Suppressor macrophage treated with lipopolysaccharide for 1 hour (primary cell): ENCODE data around the gene GNG13.
"Not testable (repeated sequence)": the region's sequence is repeated elsewhere in the genome, so short reads cannot be mapped to it uniquely, and the experiment has no call there.

Experiments used
- DNase-seq, 3 donors: peaks; one replicate each; pipeline ENCODE4 v3.0.0-alpha.2; 2020 to 2022

The GNG13 gene

DNA sequence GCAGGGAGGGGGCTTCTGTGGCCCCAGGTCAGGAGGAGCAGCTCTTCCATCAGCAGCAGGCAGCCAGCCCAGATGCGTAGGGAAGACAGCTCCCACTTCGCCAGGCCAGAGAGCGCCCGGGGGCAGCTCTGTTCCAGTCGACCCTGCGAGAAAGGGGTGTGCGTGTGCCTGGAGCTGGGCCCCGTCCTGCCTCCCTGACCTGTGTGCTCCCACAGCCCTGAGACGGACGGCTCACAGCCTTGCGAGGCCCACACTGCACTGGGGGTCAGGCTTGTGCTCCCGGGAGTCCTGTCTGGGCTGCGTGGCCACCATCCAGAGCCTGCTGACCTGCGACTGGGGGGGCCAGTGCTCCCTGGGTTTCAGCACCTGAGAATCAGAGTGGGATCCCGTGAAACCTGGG lies 40.5 kb downstream of the GNG13 start:
- no peak for DNase-seq

DNA sequence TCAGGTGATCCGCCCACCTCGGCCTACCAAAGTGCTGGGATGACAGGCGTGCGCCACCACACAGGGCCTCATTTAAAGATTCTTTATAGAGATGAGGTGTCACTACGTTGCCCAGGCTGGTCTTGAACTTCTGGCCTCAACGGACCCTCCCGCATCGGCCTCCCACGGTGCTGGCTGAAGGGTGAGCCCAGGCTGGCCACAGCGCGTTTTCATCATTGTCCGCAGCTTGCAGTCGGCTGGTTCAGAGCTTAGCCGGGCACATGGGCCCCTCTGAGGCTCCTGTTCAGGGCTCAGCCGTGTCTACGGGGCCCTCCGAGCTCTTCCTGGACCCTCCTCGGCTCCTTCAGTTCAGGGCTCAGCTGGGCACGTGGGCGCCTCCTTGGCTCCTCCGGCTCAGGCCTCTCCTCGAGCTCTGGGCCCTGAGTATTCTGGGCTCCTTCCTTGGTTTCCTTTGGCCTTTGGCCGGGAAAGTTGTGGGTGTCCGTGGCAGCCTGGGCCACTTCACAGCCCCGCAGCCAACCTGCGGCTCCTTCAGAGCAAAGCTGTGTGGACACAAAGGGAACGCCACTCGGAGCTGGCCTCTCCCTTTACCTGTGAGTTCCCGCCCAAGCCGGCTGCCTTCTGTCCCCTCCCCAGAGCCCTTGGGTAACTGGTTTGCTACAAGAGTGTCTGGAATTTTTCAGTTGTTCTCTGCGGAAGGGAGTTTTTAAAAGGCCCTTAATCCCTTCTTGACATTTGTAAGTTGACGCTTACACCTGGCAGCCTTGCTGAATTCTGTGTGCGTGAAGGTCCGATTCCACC lies 41.2 kb downstream of the GNG13 start:
- DNase-seq: no peak

DNA sequence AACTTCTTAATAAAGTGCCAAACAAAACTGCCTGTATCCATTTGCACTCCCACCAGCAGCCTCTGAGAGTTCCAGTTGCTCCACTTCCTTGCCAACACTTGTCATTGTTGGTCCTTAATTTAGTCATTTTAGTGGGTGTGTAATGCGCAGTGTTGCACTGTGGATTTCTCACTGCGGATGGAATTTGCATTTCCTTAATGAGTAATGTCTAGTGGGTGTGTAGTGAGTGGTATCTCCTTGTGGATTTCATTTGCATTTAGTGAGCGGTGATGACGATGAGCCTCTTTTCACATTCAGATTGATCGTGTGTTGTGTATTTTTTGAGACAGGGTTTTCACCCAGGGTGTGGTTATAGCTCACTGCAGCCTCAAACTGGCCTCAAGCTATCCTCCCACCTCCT lies 44.1 kb downstream of the GNG13 start:
- peak; percentile 14 to 64 (median 44) for DNase-seq

DNA sequence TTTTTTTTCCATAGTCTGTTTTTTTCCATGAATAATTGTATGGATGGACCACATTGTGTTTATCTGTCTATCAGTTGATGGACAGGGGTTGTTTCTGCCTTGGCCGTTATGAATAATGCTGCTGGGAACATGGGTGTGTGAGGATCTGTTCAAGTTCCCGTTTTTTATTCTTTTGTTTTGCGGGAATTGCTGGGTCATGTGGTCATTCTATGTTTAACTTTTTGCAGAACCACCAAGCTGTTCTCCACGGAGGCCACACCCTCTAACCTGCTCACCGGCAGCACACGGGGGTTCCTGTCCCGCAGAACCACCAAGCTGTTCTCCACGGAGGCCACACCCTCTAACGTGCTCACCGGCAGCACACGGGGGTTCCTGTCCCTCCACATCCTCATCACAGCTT lies 45.9 kb downstream of the GNG13 start:
- DNase-seq: peak; percentile 61 to 73 (median 72)

DNA sequence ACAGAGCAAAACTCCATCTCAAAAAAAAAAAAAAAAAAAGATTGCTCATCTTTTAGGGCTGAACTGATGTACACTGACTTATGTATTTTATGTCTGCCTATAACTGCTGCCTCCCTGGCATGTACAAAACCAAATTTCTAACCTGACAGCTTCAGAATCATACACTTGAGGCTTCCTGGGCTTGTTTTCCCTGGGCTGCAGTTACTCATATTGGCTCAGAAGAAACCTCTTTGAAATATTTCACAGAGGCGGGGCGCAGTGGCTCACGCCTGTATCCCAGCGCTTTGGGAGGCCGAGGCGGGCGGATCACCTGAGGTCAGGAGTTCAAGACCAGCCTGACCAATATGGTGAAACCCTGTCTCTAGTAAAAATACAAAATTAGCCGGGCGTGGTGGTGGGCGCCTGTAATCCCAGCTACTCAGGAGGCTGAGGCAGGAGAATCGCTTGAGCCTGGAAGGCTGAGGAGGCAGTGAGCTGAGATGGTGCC lies 46.4 kb downstream of the GNG13 start:
- DNase-seq: not testable (repeated sequence)

DNA sequence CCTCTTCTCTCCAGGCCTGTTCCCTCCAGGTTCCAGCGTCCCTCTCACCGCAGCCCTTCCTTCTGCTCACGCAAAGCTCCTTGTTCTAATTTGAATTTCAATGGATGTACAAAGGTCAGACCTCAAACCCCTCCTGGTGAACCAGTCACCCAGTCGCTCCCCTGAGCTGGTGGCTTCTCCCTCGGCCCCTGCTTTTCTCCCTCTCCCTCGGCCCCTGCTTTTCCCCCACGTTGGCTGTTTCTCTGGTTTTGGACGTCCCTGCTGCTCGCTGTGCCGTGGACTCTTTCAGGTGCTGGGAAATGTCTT lies 48.6 kb downstream of the GNG13 start:
- DNase-seq: no peak

DNA sequence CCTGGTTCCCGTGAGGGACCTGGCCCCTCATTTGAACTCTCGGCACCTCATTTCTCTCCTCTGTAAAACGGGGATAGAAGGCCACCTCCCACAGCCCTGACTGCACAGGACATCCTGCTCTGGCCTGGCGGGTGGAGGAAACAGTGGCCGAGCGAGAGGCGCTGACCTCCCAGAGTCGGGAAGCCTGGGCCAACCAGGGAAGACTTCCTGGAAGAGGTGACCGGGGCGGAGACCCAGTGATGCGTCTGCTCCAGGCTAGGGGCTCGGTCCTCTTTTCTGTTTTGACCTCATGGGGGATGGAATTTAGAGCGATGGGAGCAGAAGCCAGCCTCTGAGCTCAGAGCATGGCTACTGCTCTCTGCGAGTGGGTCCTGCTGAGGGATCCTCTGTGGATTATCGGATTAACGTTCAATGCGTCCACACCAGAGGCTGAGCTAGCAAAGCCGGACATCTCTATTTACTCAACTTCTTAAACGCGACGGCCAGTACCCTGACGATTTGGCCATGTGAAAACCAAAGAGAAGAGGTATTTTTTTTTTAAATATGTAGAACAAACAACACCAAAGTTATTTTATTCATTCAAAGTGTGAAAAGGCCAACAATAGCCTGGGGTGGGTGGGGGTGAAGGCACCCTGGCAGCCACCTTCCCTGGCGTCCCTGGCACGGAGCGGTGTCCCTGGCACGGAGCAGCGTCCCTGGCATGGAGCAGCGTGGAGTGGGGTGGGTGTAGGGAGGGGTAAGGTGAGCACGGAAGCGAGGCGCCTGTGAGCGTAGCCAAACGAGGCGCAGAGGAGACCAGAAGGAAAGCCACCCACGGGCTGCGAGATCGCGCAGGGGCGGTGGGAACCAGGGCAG lies 49.2 kb downstream of the GNG13 start:
- DNase-seq: no peak

DNA sequence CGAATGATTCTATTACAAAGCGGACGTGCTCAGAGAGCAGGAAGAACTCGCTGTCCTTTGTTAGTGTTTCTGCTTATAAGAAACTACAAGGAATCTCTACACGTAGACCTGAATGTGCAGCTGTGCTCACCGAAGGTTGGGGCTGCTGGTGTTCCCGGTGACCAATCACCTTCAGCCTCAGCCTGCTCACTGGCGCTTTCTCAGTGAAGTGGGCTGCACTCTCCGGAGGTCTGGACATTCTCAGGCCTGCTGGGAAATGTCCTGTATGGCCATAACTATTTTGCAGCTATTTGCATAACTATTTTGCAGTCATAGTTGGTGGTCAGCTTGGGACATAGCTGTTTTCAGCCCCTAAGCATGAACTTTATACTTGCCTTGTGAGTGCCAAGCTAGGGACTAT lies 50.0 kb downstream of the GNG13 start:
- no peak for DNase-seq

DNA sequence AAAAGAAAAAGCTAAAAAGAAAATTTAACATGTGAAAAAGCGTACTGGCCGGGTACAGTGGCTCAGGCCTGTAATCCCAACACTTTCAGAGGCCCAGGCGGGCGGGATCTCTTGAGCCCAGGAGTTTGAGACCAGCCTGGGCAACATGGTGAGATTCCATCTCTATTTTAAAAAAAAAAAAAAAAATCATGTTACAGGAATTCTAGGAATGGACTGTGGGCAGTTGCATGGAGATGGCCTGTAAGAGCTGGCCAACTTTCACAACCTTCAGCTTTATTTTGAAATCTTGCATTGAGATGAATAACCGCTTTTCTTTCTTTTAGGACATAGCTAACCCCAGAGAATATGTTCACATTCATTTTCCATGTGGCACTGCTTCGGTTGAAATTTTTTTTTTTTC lies 51.5 kb downstream of the GNG13 start:
- no peak for DNase-seq
